Stimulated activated memory B cell treated with anti-CD40 and anti-IgM and Interleukin-4, amounts not matched to agents 10 μg/mL and 1 μg/mL and 100 μg/mL, for 72 hours (primary cell): ENCODE measurements around the gene CLIC5.

ENCODE experiments used
- ATAC-seq: fragments of 150-1000 bp; cut with Tn5 transposase; 2 replicates; pipeline ENCODE4 v1.10.0; 2021
- H3K27ac Mint-ChIP-seq: one replicate; pipeline ENCODE4 v1.8.0; 2022; ENCODE audit warnings: mild to moderate bottlenecking, mixed read lengths
- H3K27me3 Mint-ChIP-seq: one replicate; pipeline ENCODE4 v1.8.0; 2022; ENCODE audit warnings: mixed read lengths
- H3K36me3 Mint-ChIP-seq: one replicate; pipeline ENCODE4 v1.8.0; 2022; ENCODE audit warnings: mixed read lengths
- H3K4me1 Mint-ChIP-seq: one replicate; pipeline ENCODE4 v1.8.0; 2022; ENCODE audit warnings: mixed read lengths
- H3K4me3 Mint-ChIP-seq: one replicate; pipeline ENCODE4 v1.8.0; 2022; ENCODE audit warnings: mild to moderate bottlenecking, moderate library complexity, mixed read lengths
- H3K9me3 Mint-ChIP-seq: one replicate; pipeline ENCODE4 v1.8.0; 2022; ENCODE audit warnings: mixed read lengths

The CLIC5 gene

GRCh38 chr6:45921691-45922281, 93.9 kb downstream of the CLIC5 start:
- Mint-ChIP-seq H3K36me3 (no peaks in the 10 kb centered on the region), H3K4me3 (no peak overlapping the region), H3K9me3 (no peaks in the 10 kb centered on the region), H3K4me1 (peaks cover 32% of the 10 kb centered on the region), H3K27me3 (peaks cover 4% of the 10 kb centered on the region), H3K27ac (peak overlapping the region; percentile 78)
- no peak for ATAC-seq

- peak; percentile 80 for ATAC-seq
- no peaks in the 10 kb centered on the region for H3K27me3 Mint-ChIP-seq
- H3K9me3 Mint-ChIP-seq = no peaks in the 10 kb centered on the region
- peaks cover 32% of the 10 kb centered on the region for H3K4me1 Mint-ChIP-seq
- peak overlapping the region; percentile 78 for H3K27ac Mint-ChIP-seq
- H3K4me3 Mint-ChIP-seq = no peak overlapping the region
- no peaks in the 10 kb centered on the region for H3K36me3 Mint-ChIP-seq
Observed at GRCh38 chr6:45920819-45921511, 94.7 kb downstream of the CLIC5 start.

GRCh38 chr6:45917439-45917838, 98.2 kb downstream of the CLIC5 start:
- Mint-ChIP-seq H3K27ac (no peak overlapping the region), H3K4me3 (no peak overlapping the region), H3K27me3 (no peaks in the 10 kb centered on the region), H3K4me1 (peaks cover 22% of the 10 kb centered on the region), H3K36me3 (peaks cover 11% of the 10 kb centered on the region), H3K9me3 (no peaks in the 10 kb centered on the region)
- ATAC-seq = no peak

GRCh38 chr6:45916692-45917091, 99.0 kb downstream of the CLIC5 start:
- Mint-ChIP-seq H3K4me1 (peaks cover 16% of the 10 kb centered on the region), H3K27me3 (no peaks in the 10 kb centered on the region), H3K36me3 (peaks cover 18% of the 10 kb centered on the region), H3K4me3 (no peak overlapping the region), H3K27ac (no peak overlapping the region), H3K9me3 (no peaks in the 10 kb centered on the region)
- ATAC-seq = no peak

GRCh38 chr6:45915780-45916468, 99.7 kb downstream of the CLIC5 start:
- H3K9me3 Mint-ChIP-seq = no peaks in the 10 kb centered on the region
- no peak overlapping the region for H3K4me3 Mint-ChIP-seq
- ATAC-seq = no peak
- H3K4me1 Mint-ChIP-seq = peaks cover 9% of the 10 kb centered on the region
- no peaks in the 10 kb centered on the region for H3K27me3 Mint-ChIP-seq
- H3K36me3 Mint-ChIP-seq = peaks cover 20% of the 10 kb centered on the region
- no peak overlapping the region for H3K27ac Mint-ChIP-seq

GRCh38 chr6:45911691-45912090, 104.0 kb downstream of the CLIC5 start:
- Mint-ChIP-seq H3K4me1 (no peaks in the 10 kb centered on the region), H3K4me3 (no peak overlapping the region), H3K27me3 (no peaks in the 10 kb centered on the region), H3K36me3 (peaks cover 20% of the 10 kb centered on the region), H3K9me3 (no peaks in the 10 kb centered on the region), H3K27ac (no peak overlapping the region)
- ATAC-seq = no peak

- Mint-ChIP-seq H3K27ac (no peak overlapping the region), H3K27me3 (no peaks in the 10 kb centered on the region), H3K9me3 (no peaks in the 10 kb centered on the region), H3K4me3 (no peak overlapping the region), H3K36me3 (no peaks in the 10 kb centered on the region), H3K4me1 (no peaks in the 10 kb centered on the region)
- no peak for ATAC-seq
Observed at GRCh38 chr6:45903959-45904358, 111.7 kb downstream of the CLIC5 start.

GRCh38 chr6:45902984-45903383, 112.7 kb downstream of the CLIC5 start:
- no peak for ATAC-seq

GRCh38 chr6:45901767-45902650, 113.7 kb downstream of the CLIC5 start:
- Mint-ChIP-seq H3K27me3 (no peaks in the 10 kb centered on the region), H3K9me3 (no peaks in the 10 kb centered on the region), H3K27ac (no peak overlapping the region), H3K36me3 (no peaks in the 10 kb centered on the region), H3K4me3 (no peak overlapping the region), H3K4me1 (peaks cover 3% of the 10 kb centered on the region)
- ATAC-seq = no peak

More at GRCh38 chr6:45902984-45903383, 112.7 kb downstream of the CLIC5 start:
- H3K4me1 Mint-ChIP-seq = no peaks in the 10 kb centered on the region
- H3K9me3 Mint-ChIP-seq = no peaks in the 10 kb centered on the region
- no peak overlapping the region for H3K27ac Mint-ChIP-seq
- H3K36me3 Mint-ChIP-seq = no peaks in the 10 kb centered on the region
- no peaks in the 10 kb centered on the region for H3K27me3 Mint-ChIP-seq
- no peak overlapping the region for H3K4me3 Mint-ChIP-seq

- H3K36me3 Mint-ChIP-seq = no peaks in the 10 kb centered on the region
- no peaks in the 10 kb centered on the region for H3K9me3 Mint-ChIP-seq
- H3K4me3 Mint-ChIP-seq = no peak overlapping the region
- peaks cover 8% of the 10 kb centered on the region for H3K4me1 Mint-ChIP-seq
- H3K27me3 Mint-ChIP-seq = no peaks in the 10 kb centered on the region
- ATAC-seq = no peak
- H3K27ac Mint-ChIP-seq = no peak overlapping the region
Observed at GRCh38 chr6:45900808-45901752, 114.6 kb downstream of the CLIC5 start.

- Mint-ChIP-seq H3K36me3 (no peaks in the 10 kb centered on the region), H3K27ac (no peak overlapping the region), H3K4me3 (no peak overlapping the region), H3K27me3 (no peaks in the 10 kb centered on the region), H3K9me3 (no peaks in the 10 kb centered on the region), H3K4me1 (peaks cover 8% of the 10 kb centered on the region)
- no peak for ATAC-seq
Observed at GRCh38 chr6:45899683-45899946, 116.0 kb downstream of the CLIC5 start.

- Mint-ChIP-seq H3K4me1 (peaks cover 8% of the 10 kb centered on the region), H3K9me3 (no peaks in the 10 kb centered on the region), H3K4me3 (no peak overlapping the region), H3K27ac (no peak overlapping the region), H3K36me3 (no peaks in the 10 kb centered on the region), H3K27me3 (no peaks in the 10 kb centered on the region)
- ATAC-seq = no peak
Observed at GRCh38 chr6:45898941-45899682, 116.5 kb downstream of the CLIC5 start.

- Mint-ChIP-seq H3K27ac (no peak overlapping the region), H3K36me3 (no peaks in the 10 kb centered on the region), H3K4me3 (no peak overlapping the region), H3K9me3 (no peaks in the 10 kb centered on the region), H3K27me3 (no peaks in the 10 kb centered on the region), H3K4me1 (peaks cover 8% of the 10 kb centered on the region)
- ATAC-seq = peak; percentile 66
Observed at GRCh38 chr6:45896783-45897441, 118.7 kb downstream of the CLIC5 start.
